Caco-2 (cell line): ENCODE measurements around the gene SEC14L5. TPM values are rescaled to one million over a fixed set of nuclear protein-coding genes. Genes with fewer than 3 reads are reported as not detected.

ENCODE experiments used
- BruUV-seq: library from RNA; stranded (reverse); fragments of 400-500 nt; replicated peaks from 2 replicates; lab custom pipeline; 2021; lab: Mats Ljungman, UMichigan
- CTCF ChIA-PET: fragments of 300-600 bp; sonication (Branson Sonifier 250); formaldehyde crosslinking; loops from one replicate; lab custom pipeline; 2022; ENCODE audit warnings: antibody characterized with exemption; lab: Charles Lee
- POLR2A ChIA-PET: fragments of 300-600 bp; sonication (Branson Sonifier 250); formaldehyde crosslinking; loops from one replicate; lab custom pipeline; 2022; ENCODE audit warnings: antibody characterized with exemption; lab: Charles Lee
- DNase-seq, 2 experiments: peaks; one replicate each; pipeline versions ENCODE4 v3.0.0 to v3.0.0-alpha.2; 2020 to 2022
- H3K27me3 ChIP-seq: replicated peaks from 2 replicates; pipeline ENCODE4 v1.6.0; 2011; ENCODE audit warnings: low read length; ENCODE audit not compliant: control insufficient read depth, insufficient read depth
- H3K36me3 ChIP-seq: 2 replicates; pipeline ENCODE4 v1.5.1; 2011; ENCODE audit warnings: low read length; ENCODE audit not compliant: control insufficient read depth, insufficient read depth
- H3K4me1 ChIP-seq: fragments of 250-450 bp; sonication (Bioruptor Pico); 2 replicates; pipeline ENCODE4 v1.5.1; 2020; ENCODE audit warnings: mild to moderate bottlenecking
- H3K4me3 ChIP-seq: 2 replicates; pipeline ENCODE4 v1.5.1; 2011; ENCODE audit warnings: low read depth, mild to moderate bottlenecking, control low read depth, low read length
- H3K9me3 ChIP-seq: fragments of 250-450 bp; sonication (Bioruptor Pico); 2 replicates; pipeline ENCODE4 v1.5.1; 2020; ENCODE audit warnings: mild to moderate bottlenecking, moderate library complexity
- H3K27ac Mint-ChIP-seq: one replicate; pipeline ENCODE4 v1.8.0; 2022; ENCODE audit warnings: mixed read lengths; ENCODE audit not compliant: unreplicated experiment
- H3K27me3 Mint-ChIP-seq: one replicate; pipeline ENCODE4 v1.8.0; 2022; ENCODE audit warnings: mixed read lengths; ENCODE audit not compliant: insufficient read depth, unreplicated experiment
- H3K36me3 Mint-ChIP-seq: one replicate; pipeline ENCODE4 v1.8.0; 2022; ENCODE audit warnings: mild to moderate bottlenecking, mixed read lengths; ENCODE audit not compliant: insufficient read depth, unreplicated experiment
- H3K4me1 Mint-ChIP-seq: one replicate; pipeline ENCODE4 v1.8.0; 2022; ENCODE audit warnings: low read depth, mixed read lengths; ENCODE audit not compliant: unreplicated experiment
- H3K4me3 Mint-ChIP-seq: one replicate; pipeline ENCODE4 v1.8.0; 2022; ENCODE audit warnings: mild to moderate bottlenecking, moderate library complexity, mixed read lengths; ENCODE audit not compliant: unreplicated experiment
- H3K9me3 Mint-ChIP-seq: one replicate; pipeline ENCODE4 v1.8.0; 2022; ENCODE audit warnings: mixed read lengths; ENCODE audit not compliant: unreplicated experiment
- CTCF ChIP-seq, 2 experiments: fragments of 200-600 bp in 1 of 2; IDR thresholded peaks; 1 replicate in 1 of 2; 2 replicates in 1 of 2; pipeline versions ENCODE4 v1.5.1 to v1.8.0; 2011 to 2022; ENCODE audit warnings: antibody characterized with exemption in 1 of 2, control low read depth in 1 of 2, inconsistent platforms in 1 of 2, low read depth in 1 of 2, low read length in 1 of 2, mild to moderate bottlenecking in 1 of 2, moderate library complexity in 1 of 2; ENCODE audit not compliant: insufficient read depth in 1 of 2, severe bottlenecking in 1 of 2, unreplicated experiment in 1 of 2
- intact Hi-C: fragments of 100-400 bp; cut with micrococcal nuclease; formaldehyde crosslinking; loops from one replicate; pipeline ENCODE4 v1.10.0; 2022; ENCODE audit not compliant: unreplicated experiment
- total RNA-seq: library from RNA; stranded (reverse); gene quantifications from 2 replicates; pipeline ENCODE4 v1.2.3, GENCODE V29; 2022

SEC14L5 gene
- total RNA-seq, 1 experiment from 2014 or later, result 0.14 TPM

- CTCF ChIA-PET, result interaction anchor here (1.1 kb wide), 1 partner anchor 50 kb away, joined by 3 read pairs; no protein-coding TSS in a partner anchor
- POLR2A ChIA-PET, result no interaction called here
- no peaks in the 10 kb centered on the region for H3K27me3 ChIP-seq
- Mint-ChIP-seq H3K4me3 (no peak overlapping the region), H3K27ac (no peak overlapping the region), H3K36me3 (peaks cover 45% of the 10 kb centered on the region), H3K4me1 (no peaks in the 10 kb centered on the region), H3K9me3 (peaks cover 9% of the 10 kb centered on the region), H3K27me3 (no peaks in the 10 kb centered on the region)
- H3K4me1 ChIP-seq, result peaks cover 17% of the 10 kb centered on the region
- no peak for DNase-seq
- intact Hi-C loops, result no loop called here
- H3K4me3 ChIP-seq, result no peak overlapping the region
- peaks cover 3% of the 10 kb centered on the region; the same call in 1 of the 2 replicates for H3K36me3 ChIP-seq
- TF ChIP-seq CTCF (IDR thresholded peaks at IDR 0.05; ENCODE audit: insufficient read depth in 1 of 2, low read depth in 1 of 2, low read length in 1 of 2, severe bottlenecking in 1 of 2, unreplicated experiment in 1 of 2), result no peak
- H3K9me3 ChIP-seq, result peaks cover 16% of the 10 kb centered on the region; the same call in 1 of the 2 replicates
- no TSS peak for BruUV-seq
Measured at GRCh38 chr16:4931381-4931780, 26.7 kb upstream of the SEC14L5 start.

GRCh38 chr16:4933433-4933832 lies 24.7 kb upstream of the SEC14L5 start:
- no TSS peak for BruUV-seq
- POLR2A ChIA-PET, result interaction anchor here (0.6 kb wide), 1 partner anchor 186 kb away, joined by 3 read pairs; no protein-coding TSS in a partner anchor
- Mint-ChIP-seq H3K9me3 (no peaks in the 10 kb centered on the region), H3K27ac (no peak overlapping the region), H3K4me3 (no peak overlapping the region), H3K27me3 (no peaks in the 10 kb centered on the region), H3K4me1 (no peaks in the 10 kb centered on the region), H3K36me3 (peaks cover 30% of the 10 kb centered on the region)
- CTCF ChIA-PET, result no interaction called here
- intact Hi-C loops, result no loop called here
- DNase-seq, result no peak
- Histone ChIP-seq H3K36me3 (peaks cover 1% of the 10 kb centered on the region; the same call in 1 of the 2 replicates), H3K4me1 (peaks cover 17% of the 10 kb centered on the region), H3K4me3 (no peak overlapping the region), H3K27me3 (no peaks in the 10 kb centered on the region), H3K9me3 (0 out of 2 replicates have a peak, but pooled peaks cover under 1% of the 10 kb centered on the region)
- TF ChIP-seq CTCF (IDR thresholded peaks at IDR 0.05; ENCODE audit: insufficient read depth in 1 of 2, low read depth in 1 of 2, low read length in 1 of 2, severe bottlenecking in 1 of 2, unreplicated experiment in 1 of 2), result no peak

DNA sequence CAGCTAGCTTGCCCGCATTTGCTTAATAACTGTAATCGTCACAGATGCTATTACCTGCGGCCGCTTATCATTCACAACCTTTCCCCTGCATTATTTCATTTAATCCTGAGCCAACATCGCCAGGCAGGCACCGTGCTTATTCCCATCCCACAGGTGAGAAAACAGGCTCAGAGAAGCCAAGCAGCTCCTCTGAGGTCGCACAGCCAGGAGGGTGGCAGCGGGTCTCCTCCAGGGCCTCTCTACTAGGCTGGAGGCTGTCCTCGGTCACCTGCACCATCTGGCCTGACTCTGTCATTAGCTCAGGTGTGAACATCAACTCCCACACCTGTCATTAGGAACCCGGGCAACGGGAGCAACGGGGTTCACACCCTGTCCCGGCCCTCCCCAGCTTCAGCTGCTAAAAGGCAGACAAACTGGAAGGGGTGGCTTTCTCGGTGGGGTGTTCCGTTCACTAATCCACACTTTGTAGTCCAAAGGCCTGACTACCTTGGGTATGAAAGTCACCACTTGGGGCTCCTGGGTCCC lies 24.2 kb upstream of the SEC14L5 start:
- ChIA-PET CTCF (no interaction called here), POLR2A (interaction anchor here (0.6 kb wide), 1 partner anchor 187 kb away, joined by 3 read pairs; no protein-coding TSS in a partner anchor)
- no peak for DNase-seq
- Mint-ChIP-seq H3K36me3 (peaks cover 25% of the 10 kb centered on the region), H3K27me3 (no peaks in the 10 kb centered on the region), H3K4me1 (no peaks in the 10 kb centered on the region), H3K27ac (no peak overlapping the region), H3K4me3 (no peak overlapping the region), H3K9me3 (no peaks in the 10 kb centered on the region)
- H3K36me3 ChIP-seq, result peaks cover 1% of the 10 kb centered on the region; the same call in 1 of the 2 replicates
- H3K4me3 ChIP-seq, result no peak overlapping the region
- H3K4me1 ChIP-seq, result peaks cover 17% of the 10 kb centered on the region
- no TSS peak for BruUV-seq
- no peaks in the 10 kb centered on the region for H3K27me3 ChIP-seq
- intact Hi-C loops, result no loop called here
- H3K9me3 ChIP-seq, result no peaks in the 10 kb centered on the region
- TF ChIP-seq CTCF (IDR thresholded peaks at IDR 0.05; ENCODE audit: insufficient read depth in 1 of 2, low read depth in 1 of 2, low read length in 1 of 2, severe bottlenecking in 1 of 2, unreplicated experiment in 1 of 2), result no peak
